Measurements from ENCODE around the gene SLC9C1.

DNA sequence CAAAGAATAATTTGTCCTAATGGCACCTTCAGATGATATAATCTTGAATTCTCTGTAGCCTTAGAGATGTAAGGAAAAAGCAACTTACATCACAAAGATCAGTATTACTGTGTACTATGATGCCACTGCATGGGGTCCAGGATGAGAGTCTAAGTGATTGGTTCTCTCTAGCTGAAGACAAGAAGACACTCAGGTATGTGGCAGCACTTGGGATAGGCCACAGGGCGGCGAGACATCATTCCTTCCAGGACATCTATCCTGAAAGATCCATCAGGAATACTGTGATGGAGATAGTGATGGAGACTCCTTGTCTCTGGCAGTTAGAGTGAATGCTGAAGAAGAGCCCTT is 41.4 kb upstream of the SLC9C1 start:
- TF ChIP-seq, protein P1, sequence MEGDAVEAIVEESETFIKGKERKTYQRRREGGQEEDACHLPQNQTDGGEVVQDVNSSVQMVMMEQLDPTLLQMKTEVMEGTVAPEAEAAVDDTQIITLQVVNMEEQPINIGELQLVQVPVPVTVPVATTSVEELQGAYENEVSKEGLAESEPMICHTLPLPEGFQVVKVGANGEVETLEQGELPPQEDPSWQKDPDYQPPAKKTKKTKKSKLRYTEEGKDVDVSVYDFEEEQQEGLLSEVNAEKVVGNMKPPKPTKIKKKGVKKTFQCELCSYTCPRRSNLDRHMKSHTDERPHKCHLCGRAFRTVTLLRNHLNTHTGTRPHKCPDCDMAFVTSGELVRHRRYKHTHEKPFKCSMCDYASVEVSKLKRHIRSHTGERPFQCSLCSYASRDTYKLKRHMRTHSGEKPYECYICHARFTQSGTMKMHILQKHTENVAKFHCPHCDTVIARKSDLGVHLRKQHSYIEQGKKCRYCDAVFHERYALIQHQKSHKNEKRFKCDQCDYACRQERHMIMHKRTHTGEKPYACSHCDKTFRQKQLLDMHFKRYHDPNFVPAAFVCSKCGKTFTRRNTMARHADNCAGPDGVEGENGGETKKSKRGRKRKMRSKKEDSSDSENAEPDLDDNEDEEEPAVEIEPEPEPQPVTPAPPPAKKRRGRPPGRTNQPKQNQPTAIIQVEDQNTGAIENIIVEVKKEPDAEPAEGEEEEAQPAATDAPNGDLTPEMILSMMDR (IDR thresholded peaks at IDR 0.05) = no peak
- TF ChIP-seq ZFX (IDR thresholded peaks at IDR 0.05; ENCODE audit: borderline replicate concordance) = no peak

All from 22Rv1 (cell line).